OCI-LY3 (cell line): ENCODE results near the gene KCNE1.

Source experiments
- H2AFZ ChIP-seq: fragments of 200-600, 300-600 bp; shearing (Covaris generic); 2 replicates; pipeline ENCODE4 v1.6.0; 2014; ENCODE audit warnings: antibody characterized with exemption, low read depth, low read length
- H3K27ac ChIP-seq: fragments of 200-600, 300-600 bp; sonication (generic); 2 replicates; pipeline ENCODE4 v1.5.1; 2014; ENCODE audit warnings: mild to moderate bottlenecking, low read length, moderate library complexity, mixed read lengths
- H3K27me3 ChIP-seq: fragments of 200-600, 300-600 bp; sonication (generic); 2 replicates; pipeline ENCODE4 v1.6.1; 2014; ENCODE audit warnings: low read depth, low read length, mixed read lengths
- H3K36me3 ChIP-seq: fragments of 200-600, 300-600 bp; sonication (generic); replicated peaks from 2 replicates; pipeline ENCODE3; 2014; ENCODE audit warnings: low read depth, low read length, mixed read lengths
- H3K4me1 ChIP-seq: fragments of 300-600, 200-600 bp; sonication (generic); 2 replicates; pipeline ENCODE4 v1.6.1; 2014; ENCODE audit warnings: low read length, mixed read lengths
- H3K4me2 ChIP-seq: fragments of 200-600, 300-600 bp; sonication (generic); 2 replicates; pipeline ENCODE4 v1.6.1; 2014; ENCODE audit warnings: low read length, mixed read lengths
- H3K4me3 ChIP-seq: fragments of 300-600, 200-600 bp; sonication (generic); 2 replicates; pipeline ENCODE4 v1.5.1; 2014; ENCODE audit warnings: antibody characterized with exemption, mild to moderate bottlenecking, low read length, moderate library complexity
- H3K79me2 ChIP-seq: fragments of 300-600, 200-600 bp; shearing (Covaris generic); 2 replicates; pipeline ENCODE4 v1.6.1; 2014; ENCODE audit warnings: mild to moderate bottlenecking, low read length, mixed read lengths
- H3K9ac ChIP-seq: fragments of 300-600, 200-600 bp; shearing (Covaris generic); 2 replicates; pipeline ENCODE4 v1.6.0; 2014; ENCODE audit warnings: mild to moderate bottlenecking, low read length, moderate library complexity
- H3K9me3 ChIP-seq: fragments of 200-600, 300-600 bp; shearing (Covaris generic); 2 replicates; pipeline ENCODE4 v1.6.1; 2014; ENCODE audit warnings: low read length, mixed read lengths; ENCODE audit not compliant: insufficient read depth
- H4K20me1 ChIP-seq: fragments of 200-600, 300-600 bp; sonication (generic); 2 replicates; pipeline ENCODE4 v1.6.1; 2016; ENCODE audit warnings: low read length, mixed read lengths; ENCODE audit not compliant: insufficient read depth
- EZH2phosphoT487 ChIP-seq: fragments of 200-600 bp; shearing (Covaris generic); IDR thresholded peaks from 2 replicates; pipeline ENCODE4 v1.6.1; 2018; ENCODE audit warnings: antibody characterized with exemption, mixed run types, low read depth
- TF ChIP-seq, protein P1 (sequence below): fragments of 200-600, 300-600 bp; sonication (generic); IDR thresholded peaks from 2 replicates; pipeline ENCODE4 v1.5.1; 2014; ENCODE audit warnings: antibody characterized with exemption, low read length, low read depth

Gene KCNE1

GRCh38 chr21:34520764-34521508, 8.9 kb upstream of the KCNE1 start:
- H3K4me2 ChIP-seq, result no peak overlapping the region
- H3K79me2 ChIP-seq, result no peaks in the 10 kb centered on the region
- no peaks in the 10 kb centered on the region for H3K27me3 ChIP-seq
- H3K9ac ChIP-seq, result no peak overlapping the region
- H3K36me3 ChIP-seq, result no peaks in the 10 kb centered on the region
- H4K20me1 ChIP-seq, result no peaks in the 10 kb centered on the region
- no peaks in the 10 kb centered on the region for H3K9me3 ChIP-seq
- no peak overlapping the region for H3K4me3 ChIP-seq
- TF ChIP-seq, protein P1, sequence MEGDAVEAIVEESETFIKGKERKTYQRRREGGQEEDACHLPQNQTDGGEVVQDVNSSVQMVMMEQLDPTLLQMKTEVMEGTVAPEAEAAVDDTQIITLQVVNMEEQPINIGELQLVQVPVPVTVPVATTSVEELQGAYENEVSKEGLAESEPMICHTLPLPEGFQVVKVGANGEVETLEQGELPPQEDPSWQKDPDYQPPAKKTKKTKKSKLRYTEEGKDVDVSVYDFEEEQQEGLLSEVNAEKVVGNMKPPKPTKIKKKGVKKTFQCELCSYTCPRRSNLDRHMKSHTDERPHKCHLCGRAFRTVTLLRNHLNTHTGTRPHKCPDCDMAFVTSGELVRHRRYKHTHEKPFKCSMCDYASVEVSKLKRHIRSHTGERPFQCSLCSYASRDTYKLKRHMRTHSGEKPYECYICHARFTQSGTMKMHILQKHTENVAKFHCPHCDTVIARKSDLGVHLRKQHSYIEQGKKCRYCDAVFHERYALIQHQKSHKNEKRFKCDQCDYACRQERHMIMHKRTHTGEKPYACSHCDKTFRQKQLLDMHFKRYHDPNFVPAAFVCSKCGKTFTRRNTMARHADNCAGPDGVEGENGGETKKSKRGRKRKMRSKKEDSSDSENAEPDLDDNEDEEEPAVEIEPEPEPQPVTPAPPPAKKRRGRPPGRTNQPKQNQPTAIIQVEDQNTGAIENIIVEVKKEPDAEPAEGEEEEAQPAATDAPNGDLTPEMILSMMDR, result no peak
- TF ChIP-seq EZH2phosphoT487, result no peak
- H3K27ac ChIP-seq, result no peak overlapping the region
- no peak overlapping the region for H2AFZ ChIP-seq
- H3K4me1 ChIP-seq, result peaks cover 8% of the 10 kb centered on the region; the same call in 1 of the 2 replicates

DNA sequence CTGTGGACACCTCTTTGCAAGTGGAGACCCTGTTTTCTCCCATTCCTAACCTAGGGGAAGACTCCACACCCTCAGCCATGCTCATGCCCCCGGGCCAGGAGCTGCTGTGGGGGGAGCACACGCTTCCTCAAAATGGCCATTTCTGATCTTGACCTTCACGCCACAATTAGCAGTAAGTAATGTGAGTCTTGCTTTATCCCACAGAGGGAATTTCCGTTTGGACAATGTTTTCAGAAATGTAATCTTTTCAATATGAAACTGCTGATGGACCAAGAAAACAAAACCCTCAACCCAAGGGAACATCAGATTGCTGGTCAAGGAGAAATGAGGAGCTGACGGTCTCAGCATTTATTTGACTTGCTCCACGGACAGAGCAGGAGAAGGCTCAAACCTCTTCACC, 8.3 kb upstream of the KCNE1 start:
- Histone ChIP-seq H3K79me2 (no peaks in the 10 kb centered on the region), H3K36me3 (no peaks in the 10 kb centered on the region), H2AFZ (no peak overlapping the region), H3K9ac (no peak overlapping the region), H3K4me3 (no peak overlapping the region), H3K27me3 (no peaks in the 10 kb centered on the region), H3K9me3 (no peaks in the 10 kb centered on the region), H3K4me1 (peaks cover 8% of the 10 kb centered on the region; the same call in 1 of the 2 replicates), H4K20me1 (no peaks in the 10 kb centered on the region), H3K4me2 (no peak overlapping the region), H3K27ac (no peak overlapping the region)
- TF ChIP-seq, protein P1, result no peak
- TF ChIP-seq EZH2phosphoT487, result no peak

GRCh38 chr21:34519694-34520093, 7.7 kb upstream of the KCNE1 start:
- Histone ChIP-seq H3K36me3 (no peaks in the 10 kb centered on the region), H3K4me1 (peaks cover 7% of the 10 kb centered on the region; the same call in 1 of the 2 replicates), H3K4me2 (no peak overlapping the region), H3K4me3 (no peak overlapping the region), H3K27ac (no peak overlapping the region), H4K20me1 (no peaks in the 10 kb centered on the region), H3K9me3 (no peaks in the 10 kb centered on the region), H2AFZ (no peak overlapping the region), H3K27me3 (no peaks in the 10 kb centered on the region), H3K79me2 (no peaks in the 10 kb centered on the region), H3K9ac (no peak overlapping the region)
- TF ChIP-seq EZH2phosphoT487, result no peak
- TF ChIP-seq, protein P1, result no peak

GRCh38 chr21:34519016-34519415, 7.0 kb upstream of the KCNE1 start:
- Histone ChIP-seq H3K79me2 (no peaks in the 10 kb centered on the region), H3K9ac (no peak overlapping the region), H3K36me3 (no peaks in the 10 kb centered on the region), H3K4me3 (no peak overlapping the region), H3K9me3 (no peaks in the 10 kb centered on the region), H3K27me3 (no peaks in the 10 kb centered on the region), H3K4me1 (no peaks in the 10 kb centered on the region), H4K20me1 (no peaks in the 10 kb centered on the region), H2AFZ (no peak overlapping the region), H3K27ac (no peak overlapping the region), H3K4me2 (no peak overlapping the region)
- TF ChIP-seq EZH2phosphoT487, result no peak
- TF ChIP-seq, protein P1, result no peak
